Cardiac muscle cell (in vitro differentiated cells and primary cell): ENCODE measurements around the gene SHISA9. TPM values are rescaled to one million over a fixed set of nuclear protein-coding genes. Genes with fewer than 3 reads are reported as not detected.

Experiments
- DNase-seq, 2 donors: peaks; one replicate each; pipeline versions ENCODE4 v3.0.0 to v3.0.0-alpha.2; 2010 to 2017; ENCODE audit warnings: low read depth in 1 of 2, low spot score in 1 of 2
- H3K27ac ChIP-seq: fragments of 200-600 bp; sonication (generic); 2 replicates; pipeline ENCODE4 v1.5.1; 2016
- H3K27me3 ChIP-seq: fragments of 200-600 bp; sonication (generic); 2 replicates; pipeline ENCODE4 v1.6.0; 2016; ENCODE audit warnings: control low read depth
- H3K36me3 ChIP-seq: fragments of 200-600 bp; sonication (generic); 2 replicates; pipeline ENCODE4 v1.5.1; 2016; ENCODE audit warnings: control low read depth
- H3K4me1 ChIP-seq: fragments of 200-600 bp; sonication (generic); 2 replicates; pipeline ENCODE4 v1.8.1; 2017; ENCODE audit warnings: low read depth, mild to moderate bottlenecking, mixed run types
- H3K4me3 ChIP-seq: fragments of 200-600 bp; sonication (generic); 2 replicates; pipeline ENCODE4 v1.5.1; 2016; ENCODE audit warnings: mild to moderate bottlenecking
- H3K9me3 ChIP-seq: fragments of 200-600 bp; sonication (generic); 2 replicates; pipeline ENCODE4 v1.5.1; 2017; ENCODE audit warnings: low read depth, mild to moderate bottlenecking, control low read depth
- polyA plus RNA-seq: library from polyadenylated mRNA; unstranded; fragments of >200 nt; fragmentation: Nextera tagmentation; extraction: Ambion mirVana; gene quantifications from 2 replicates; pipeline ENCODE4 v1.2.1, GENCODE V29; 2016
- total RNA-seq: library from RNA; depleted of rRNA; stranded (reverse); fragments of >200 nt; gene quantifications from 2 replicates; pipeline ENCODE4 v1.2.3, GENCODE V29; 2016
- TF ChIP-seq, protein P1 (sequence below): IDR thresholded peaks from 2 replicates; pipeline ENCODE4 v1.5.1; 2012; ENCODE audit warnings: low read depth, mild to moderate bottlenecking, low read length

SHISA9 gene
- total and polyA plus RNA-seq, 2 experiments from 2014 or later: 0.03 TPM; not detected in 1

DNA sequence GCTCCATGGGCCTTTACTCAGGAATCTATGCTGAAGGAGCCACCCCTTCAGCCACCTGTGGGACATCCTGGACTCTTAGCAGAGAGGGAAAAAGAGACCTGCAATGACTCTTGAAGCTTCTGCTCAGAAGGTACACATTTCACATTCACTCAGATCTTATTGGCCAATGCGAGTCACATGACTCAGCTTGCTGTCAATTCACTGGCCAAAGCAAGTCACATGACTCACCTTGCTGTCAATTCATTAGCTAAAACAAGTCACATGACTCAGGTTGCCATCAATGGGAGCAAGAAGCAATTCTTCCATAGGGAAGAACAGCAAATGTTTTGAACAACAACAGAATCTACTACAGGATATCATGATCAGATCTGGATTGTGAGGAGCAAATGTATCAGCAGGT lies 233.4 kb downstream of the SHISA9 start:
- Histone ChIP-seq H3K36me3 (no peaks in the 10 kb centered on the region), H3K9me3 (no peaks in the 10 kb centered on the region), H3K4me3 (no peak overlapping the region), H3K27ac (no peak overlapping the region), H3K27me3 (no peaks in the 10 kb centered on the region), H3K4me1 (no peaks in the 10 kb centered on the region)
- TF ChIP-seq, protein P1, sequence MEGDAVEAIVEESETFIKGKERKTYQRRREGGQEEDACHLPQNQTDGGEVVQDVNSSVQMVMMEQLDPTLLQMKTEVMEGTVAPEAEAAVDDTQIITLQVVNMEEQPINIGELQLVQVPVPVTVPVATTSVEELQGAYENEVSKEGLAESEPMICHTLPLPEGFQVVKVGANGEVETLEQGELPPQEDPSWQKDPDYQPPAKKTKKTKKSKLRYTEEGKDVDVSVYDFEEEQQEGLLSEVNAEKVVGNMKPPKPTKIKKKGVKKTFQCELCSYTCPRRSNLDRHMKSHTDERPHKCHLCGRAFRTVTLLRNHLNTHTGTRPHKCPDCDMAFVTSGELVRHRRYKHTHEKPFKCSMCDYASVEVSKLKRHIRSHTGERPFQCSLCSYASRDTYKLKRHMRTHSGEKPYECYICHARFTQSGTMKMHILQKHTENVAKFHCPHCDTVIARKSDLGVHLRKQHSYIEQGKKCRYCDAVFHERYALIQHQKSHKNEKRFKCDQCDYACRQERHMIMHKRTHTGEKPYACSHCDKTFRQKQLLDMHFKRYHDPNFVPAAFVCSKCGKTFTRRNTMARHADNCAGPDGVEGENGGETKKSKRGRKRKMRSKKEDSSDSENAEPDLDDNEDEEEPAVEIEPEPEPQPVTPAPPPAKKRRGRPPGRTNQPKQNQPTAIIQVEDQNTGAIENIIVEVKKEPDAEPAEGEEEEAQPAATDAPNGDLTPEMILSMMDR: no peak
- no peak for DNase-seq

- TF ChIP-seq, protein P1: no peak
- DNase-seq: no peak
- H3K9me3 ChIP-seq: no peaks in the 10 kb centered on the region
- H3K4me3 ChIP-seq: no peak overlapping the region
- no peaks in the 10 kb centered on the region for H3K27me3 ChIP-seq
- H3K4me1 ChIP-seq: no peaks in the 10 kb centered on the region
- H3K36me3 ChIP-seq: no peaks in the 10 kb centered on the region
- H3K27ac ChIP-seq: no peak overlapping the region
Observed at GRCh38 chr16:13136901-13137300, 235.5 kb downstream of the SHISA9 start.

GRCh38 chr16:13138528-13138927 lies 237.1 kb downstream of the SHISA9 start:
- no peaks in the 10 kb centered on the region for H3K4me1 ChIP-seq
- TF ChIP-seq, protein P1: no peak

DNA sequence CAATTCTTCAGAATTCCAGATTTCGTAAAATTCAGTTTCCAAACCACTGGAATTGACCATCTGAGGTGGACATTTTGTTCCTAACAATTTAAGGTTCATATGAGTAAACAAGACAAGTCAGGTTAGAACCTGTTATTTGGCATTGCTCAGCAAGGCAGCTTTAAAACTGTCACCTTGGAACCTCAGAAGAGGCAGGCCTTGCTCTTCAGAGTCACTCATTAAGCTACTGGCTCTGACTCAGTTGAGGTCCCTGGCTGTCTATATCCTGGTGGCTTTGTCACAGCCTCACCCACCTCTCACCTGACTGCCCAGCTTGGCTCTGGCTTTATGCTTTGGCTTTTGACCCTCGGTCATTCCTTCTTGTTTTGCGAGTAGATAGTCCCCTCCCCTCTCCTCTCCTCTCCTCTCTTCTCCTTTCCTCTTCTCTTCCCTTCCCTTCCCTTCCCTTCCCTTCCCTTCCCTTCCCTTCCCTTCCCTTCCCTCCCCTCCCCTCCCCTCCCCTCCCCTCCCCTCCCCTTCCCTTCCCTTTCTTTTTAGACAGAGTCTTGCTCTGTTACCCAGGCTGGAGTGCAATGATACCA lies 238.4 kb downstream of the SHISA9 start:
- Histone ChIP-seq H3K4me1 (no peaks in the 10 kb centered on the region), H3K4me3 (no peak overlapping the region), H3K27ac (no peak overlapping the region), H3K9me3 (no peaks in the 10 kb centered on the region), H3K27me3 (no peaks in the 10 kb centered on the region), H3K36me3 (no peaks in the 10 kb centered on the region)
- DNase-seq: no peak
- TF ChIP-seq, protein P1: no peak

More at GRCh38 chr16:13138528-13138927, 237.1 kb downstream of the SHISA9 start:
- Histone ChIP-seq H3K4me3 (no peak overlapping the region), H3K27me3 (no peaks in the 10 kb centered on the region), H3K9me3 (no peaks in the 10 kb centered on the region), H3K36me3 (no peaks in the 10 kb centered on the region), H3K27ac (no peak overlapping the region)
- no peak for DNase-seq

DNA sequence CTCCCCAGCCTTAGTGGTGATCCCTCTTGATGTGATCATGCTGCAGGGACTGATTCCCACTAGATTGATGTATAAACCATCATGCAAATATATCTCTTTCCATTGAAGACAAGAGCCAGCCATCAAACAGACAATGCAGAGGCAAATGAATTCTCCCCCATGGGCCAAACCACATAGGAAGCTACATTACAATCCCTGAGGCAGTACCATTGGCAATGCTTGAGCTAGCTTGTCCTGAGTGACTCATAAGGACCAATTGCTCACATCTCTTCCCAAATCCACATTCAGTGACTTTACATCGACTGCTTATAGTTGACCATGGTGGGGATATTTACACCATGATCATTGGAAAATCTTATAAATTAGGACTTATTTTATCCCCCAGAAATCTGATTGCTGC lies 242.2 kb downstream of the SHISA9 start:
- Histone ChIP-seq H3K36me3 (no peaks in the 10 kb centered on the region), H3K9me3 (no peaks in the 10 kb centered on the region), H3K27ac (no peak overlapping the region), H3K27me3 (no peaks in the 10 kb centered on the region), H3K4me3 (no peak overlapping the region), H3K4me1 (no peaks in the 10 kb centered on the region)
- TF ChIP-seq, protein P1: no peak
- DNase-seq: no peak
